ENCODE results near the gene MAFF. TPM values are rescaled to one million over a fixed set of nuclear protein-coding genes. Genes with fewer than 3 reads are reported as not detected.

MAFF gene
- total RNA-seq, 4 donors from 2014 or later: 26.2 to 182 (median 54.3) TPM

DNA sequence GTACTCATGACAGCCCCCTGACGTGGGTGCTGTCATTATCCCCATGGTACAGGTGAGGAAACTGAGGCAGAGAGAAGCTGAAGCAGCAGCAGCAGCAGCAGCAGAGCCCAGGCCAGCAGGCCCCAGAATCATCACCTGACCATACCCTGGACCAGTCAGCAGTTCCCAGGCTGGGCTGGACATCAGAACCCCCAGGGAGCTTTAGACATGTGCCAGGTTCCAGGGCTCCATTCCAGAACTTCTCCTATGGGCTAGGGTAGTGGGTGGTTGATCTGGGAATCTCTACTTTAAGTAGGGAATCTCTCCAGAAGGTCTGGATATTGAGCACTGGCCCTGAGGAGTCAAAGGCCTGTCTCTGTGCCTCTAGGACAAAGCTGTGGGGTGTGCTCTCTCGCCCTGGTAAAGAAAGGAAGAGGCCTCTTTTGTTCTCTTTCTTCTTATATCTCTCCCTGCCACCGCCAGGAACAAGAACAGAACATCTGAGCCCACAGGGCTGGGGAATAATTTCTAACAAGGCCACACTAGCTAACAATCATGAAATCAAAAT is 26.6 kb downstream of the MAFF start:
- DNase-seq (ENCODE audit: extremely low spot score): no peak
- peaks cover 30 to 37% (median 35%) of the 10 kb centered on the region in 4 donors for H3K4me1 ChIP-seq
- H3K27me3 ChIP-seq: no peaks in the 10 kb centered on the region
- H3K36me3 ChIP-seq: peaks cover 37 to 95% (median 91%) of the 10 kb centered on the region in 4 donors
- peak overlapping the region; percentile 60 to 81 (median 69) for H3K27ac ChIP-seq (replicated peaks in 1 of 4)
- no peaks in the 10 kb centered on the region for H3K9me3 ChIP-seq
- H3K4me3 ChIP-seq: no peak overlapping the region
- TF ChIP-seq EP300 (IDR thresholded peaks at IDR 0.05): no peak
- WGBS: 58% methylated on average over 3 of the region's 3 CpGs
- intact Hi-C loops (cut with DNase I): no loop called here

GRCh38 chr22:38228873-38229740 is 27.3 kb downstream of the MAFF start:
- no peaks in the 10 kb centered on the region for H3K27me3 ChIP-seq
- DNase-seq (ENCODE audit: extremely low spot score): no peak
- H3K27ac ChIP-seq (replicated peaks in 1 of 4): peak overlapping the region; percentile 65 to 81 (median 69)
- intact Hi-C loops (cut with DNase I): no loop called here
- H3K36me3 ChIP-seq: peaks cover 37 to 95% (median 89%) of the 10 kb centered on the region in 4 donors
- no peaks in the 10 kb centered on the region for H3K9me3 ChIP-seq
- H3K4me1 ChIP-seq: peaks cover 30 to 39% (median 36%) of the 10 kb centered on the region in 4 donors
- 61% methylated on average over 9 of the region's 14 CpGs for whole genome bisulfite sequencing
- H3K4me3 ChIP-seq: no peak overlapping the region
- no peak for TF ChIP-seq POLR2A (IDR thresholded peaks at IDR 0.05; ENCODE audit: low read depth)
- peak; percentile 51 to 52 for TF ChIP-seq POLR2AphosphoS5 (IDR thresholded peaks at IDR 0.05)

DNA sequence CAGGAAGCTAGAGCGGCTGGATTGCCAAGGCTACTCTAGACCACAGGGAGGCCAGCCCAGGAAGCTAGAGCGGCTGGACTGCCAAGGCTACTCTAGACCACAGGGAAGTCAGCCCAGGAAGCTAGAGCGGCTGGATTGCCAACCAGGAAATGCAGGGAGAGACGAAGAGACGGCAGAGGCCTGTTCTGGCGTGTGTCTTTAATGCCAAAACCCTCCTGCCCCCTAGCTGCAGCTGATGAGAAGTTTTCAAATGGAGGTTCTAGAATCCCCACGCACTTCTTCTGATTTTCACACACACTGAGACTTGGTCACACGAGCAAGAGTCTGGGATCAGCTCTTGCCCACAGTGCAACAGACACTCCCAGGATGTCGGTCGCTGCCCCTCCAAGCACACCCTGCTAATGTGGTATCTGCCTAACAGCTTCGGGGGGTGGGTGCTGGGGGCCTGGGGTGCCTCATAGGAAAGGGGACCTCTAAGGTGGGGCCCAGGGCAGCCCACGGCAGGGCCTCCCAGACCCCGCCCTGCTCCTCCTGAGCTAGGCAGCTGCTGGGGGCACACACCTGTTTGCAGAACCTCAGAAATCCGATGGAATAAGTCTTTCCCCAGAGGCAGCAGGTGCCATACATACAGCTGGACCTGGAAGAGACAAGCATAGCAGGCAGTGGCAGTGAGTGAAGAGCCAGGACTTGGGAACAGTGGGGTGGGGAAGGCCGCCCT is 28.5 kb downstream of the MAFF start:
- H3K27ac ChIP-seq (replicated peaks in 1 of 4): peak overlapping the region; percentile 28 to 64 (median 47)
- no peak overlapping the region for H3K4me3 ChIP-seq
- no peaks in the 10 kb centered on the region for H3K27me3 ChIP-seq
- intact Hi-C loops (cut with DNase I): loop anchor here (10.0 kb wide), 2 partner anchors 115 to 125 kb away; partner anchors contain the start of gene BAIAP2L2
- DNase-seq (ENCODE audit: extremely low spot score): no peak
- H3K9me3 ChIP-seq: no peaks in the 10 kb centered on the region
- WGBS: 65% methylated on average over 5 of the region's 15 CpGs
- H3K36me3 ChIP-seq: peaks cover 36 to 95% (median 89%) of the 10 kb centered on the region in 4 donors
- TF ChIP-seq EP300 (IDR thresholded peaks at IDR 0.05) (no peak), POLR2A (IDR thresholded peaks at IDR 0.05; ENCODE audit: low read depth) (no peak), CTCF (IDR thresholded peaks at IDR 0.05) (peak; percentile 26 to 48 (median 39)), POLR2AphosphoS5 (IDR thresholded peaks at IDR 0.05) (peak in 1 of 2 donors; percentile 19)
- H3K4me1 ChIP-seq: peaks cover 30 to 44% (median 39%) of the 10 kb centered on the region in 4 donors

DNA sequence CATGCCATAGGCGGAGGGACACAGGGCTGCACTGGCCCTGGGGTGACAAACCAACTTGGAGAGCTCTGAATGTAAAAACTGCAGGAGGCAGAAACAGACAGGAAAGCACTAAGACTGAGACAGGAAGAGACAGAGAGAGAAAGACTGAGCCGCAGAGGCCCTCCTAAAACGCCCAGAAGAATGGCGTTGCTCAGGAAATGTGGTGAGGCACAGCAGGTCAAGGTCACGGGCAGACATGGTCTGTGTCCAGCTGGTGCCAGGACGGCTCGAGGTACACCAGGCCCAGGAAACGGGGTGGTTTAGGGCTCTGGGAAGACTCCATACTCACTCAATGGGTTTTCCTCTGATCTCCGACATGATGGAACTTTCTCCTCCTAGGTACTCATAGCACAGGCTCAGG is 29.1 kb downstream of the MAFF start:
- intact Hi-C loops (cut with DNase I): loop anchor here (10.0 kb wide), 2 partner anchors 116 to 124 kb away; partner anchors contain the start of gene BAIAP2L2
- TF ChIP-seq POLR2A (IDR thresholded peaks at IDR 0.05; ENCODE audit: low read depth): no peak
- no peak for TF ChIP-seq POLR2AphosphoS5 (IDR thresholded peaks at IDR 0.05)
- no peak for TF ChIP-seq CTCF (IDR thresholded peaks at IDR 0.05)
- TF ChIP-seq EP300 (IDR thresholded peaks at IDR 0.05): no peak
- H3K36me3 ChIP-seq: peaks cover 31 to 95% (median 89%) of the 10 kb centered on the region in 4 donors

GRCh38 chr22:38232196-38232595 is 30.4 kb downstream of the MAFF start:
- DNase-seq (ENCODE audit: extremely low spot score): no peak
- no peak for TF ChIP-seq CTCF (IDR thresholded peaks at IDR 0.05)
- TF ChIP-seq EP300 (IDR thresholded peaks at IDR 0.05): no peak
- no peak for TF ChIP-seq POLR2AphosphoS5 (IDR thresholded peaks at IDR 0.05)
- no peak for TF ChIP-seq POLR2A (IDR thresholded peaks at IDR 0.05; ENCODE audit: low read depth)
- Histone ChIP-seq H3K36me3 (peaks cover 22 to 95% (median 84%) of the 10 kb centered on the region in 4 donors), H3K4me1 (peaks cover 30 to 47% (median 41%) of the 10 kb centered on the region in 4 donors), H3K27me3 (no peaks in the 10 kb centered on the region), H3K27ac (replicated peaks in 1 of 4) (no peak overlapping the region), H3K4me3 (no peak overlapping the region), H3K9me3 (no peaks in the 10 kb centered on the region)
- intact Hi-C loops (cut with DNase I): loop anchor here (10.0 kb wide), 2 partner anchors 117 to 123 kb away; partner anchors contain the start of gene BAIAP2L2
- WGBS: 90% methylated on average over 8 of the region's 8 CpGs

More for the DNA sequence above, 29.1 kb downstream of the MAFF start:
- DNase-seq (ENCODE audit: extremely low spot score): no peak
- Histone ChIP-seq H3K9me3 (no peaks in the 10 kb centered on the region), H3K4me1 (peaks cover 30 to 44% (median 39%) of the 10 kb centered on the region in 4 donors), H3K27ac (replicated peaks in 1 of 4) (peak overlapping the region; percentile 5 to 64 (median 36)), H3K4me3 (no peak overlapping the region), H3K27me3 (no peaks in the 10 kb centered on the region)
- 82% methylated on average over 9 of the region's 9 CpGs for WGBS

Measured in esophagus muscularis mucosa (tissue), 4 donors.